KOPT-K1 (cell line): ENCODE results near the gene LBH.
"Not testable (repeated sequence)": the region's sequence is repeated elsewhere in the genome, so short reads cannot be mapped to it uniquely, and the experiment has no call there.

ENCODE experiments used
- H3K27ac ChIP-seq: fragments of 200-600 bp; sonication (generic); 2 replicates; pipeline ENCODE4 v1.5.1; 2016; ENCODE audit warnings: antibody characterized with exemption, mild to moderate bottlenecking, low read depth, low read length; ENCODE audit not compliant: poor library complexity, severe bottlenecking
- H3K36me3 ChIP-seq: fragments of 200-600 bp; sonication (generic); 2 replicates; pipeline ENCODE4 v1.5.1; 2017; ENCODE audit warnings: antibody characterized with exemption, mild to moderate bottlenecking, low read length, moderate library complexity; ENCODE audit not compliant: insufficient read depth
- H3K9me3 ChIP-seq: fragments of 200-600 bp; sonication (generic); 2 replicates; pipeline ENCODE4 v1.5.1; 2017; ENCODE audit warnings: antibody characterized with exemption, low read length, mild to moderate bottlenecking; ENCODE audit not compliant: insufficient read depth, poor library complexity, severe bottlenecking

The LBH gene

GRCh38 chr2:30267161-30267975 lies 36.0 kb downstream of the LBH start:
- Histone ChIP-seq H3K9me3 (no peaks in the 10 kb centered on the region), H3K36me3 (no peaks in the 10 kb centered on the region), H3K27ac (no peak overlapping the region)

- Histone ChIP-seq H3K27ac (no peak overlapping the region), H3K9me3 (no peaks in the 10 kb centered on the region), H3K36me3 (no peaks in the 10 kb centered on the region)
These were observed 37.0 kb downstream of the LBH start for GRCh38 chr2:30268296-30268871.

GRCh38 chr2:30269114-30269770 lies 37.9 kb downstream of the LBH start:
- not testable (repeated sequence) for H3K27ac ChIP-seq, H3K9me3 ChIP-seq, H3K36me3 ChIP-seq

- Histone ChIP-seq H3K9me3 (no peaks in the 10 kb centered on the region), H3K27ac (no peak overlapping the region), H3K36me3 (no peaks in the 10 kb centered on the region)
These were observed 38.4 kb downstream of the LBH start for GRCh38 chr2:30269771-30270145.

GRCh38 chr2:30270166-30270565 lies 38.8 kb downstream of the LBH start:
- H3K27ac ChIP-seq: no peak overlapping the region
- no peaks in the 10 kb centered on the region for H3K9me3 ChIP-seq
- no peaks in the 10 kb centered on the region for H3K36me3 ChIP-seq

- H3K27ac ChIP-seq: no peak overlapping the region
- no peaks in the 10 kb centered on the region for H3K9me3 ChIP-seq
- H3K36me3 ChIP-seq: no peaks in the 10 kb centered on the region
These were observed 40.0 kb downstream of the LBH start for GRCh38 chr2:30271301-30271700.

- Histone ChIP-seq H3K9me3 (no peaks in the 10 kb centered on the region), H3K27ac (no peak overlapping the region), H3K36me3 (no peaks in the 10 kb centered on the region)
These were observed 41.0 kb downstream of the LBH start for GRCh38 chr2:30272286-30272685.

GRCh38 chr2:30272761-30273573 lies 41.6 kb downstream of the LBH start:
- H3K9me3 ChIP-seq: no peaks in the 10 kb centered on the region
- H3K27ac ChIP-seq: no peak overlapping the region
- H3K36me3 ChIP-seq: no peaks in the 10 kb centered on the region

- Histone ChIP-seq H3K27ac (no peak overlapping the region), H3K9me3 (no peaks in the 10 kb centered on the region), H3K36me3 (no peaks in the 10 kb centered on the region)
These were observed 42.2 kb downstream of the LBH start for GRCh38 chr2:30273574-30273929.

GRCh38 chr2:30275256-30275655 lies 43.9 kb downstream of the LBH start:
- H3K9me3 ChIP-seq: no peaks in the 10 kb centered on the region
- no peak overlapping the region for H3K27ac ChIP-seq

GRCh38 chr2:30276455-30276911 lies 45.1 kb downstream of the LBH start:
- no peaks in the 10 kb centered on the region for H3K9me3 ChIP-seq
- H3K27ac ChIP-seq: no peak overlapping the region
- H3K36me3 ChIP-seq: no peaks in the 10 kb centered on the region

More at GRCh38 chr2:30275256-30275655, 43.9 kb downstream of the LBH start:
- H3K36me3 ChIP-seq: no peaks in the 10 kb centered on the region

- no peaks in the 10 kb centered on the region for H3K36me3 ChIP-seq
- H3K27ac ChIP-seq: no peak overlapping the region
- H3K9me3 ChIP-seq: no peaks in the 10 kb centered on the region
These were observed 46.2 kb downstream of the LBH start for GRCh38 chr2:30277582-30277981.

GRCh38 chr2:30278419-30278818 lies 47.1 kb downstream of the LBH start:
- no peaks in the 10 kb centered on the region for H3K9me3 ChIP-seq
- no peaks in the 10 kb centered on the region for H3K36me3 ChIP-seq
- H3K27ac ChIP-seq: no peak overlapping the region

GRCh38 chr2:30280596-30281434 lies 49.5 kb downstream of the LBH start:
- no peaks in the 10 kb centered on the region for H3K36me3 ChIP-seq
- no peaks in the 10 kb centered on the region for H3K9me3 ChIP-seq
- no peak overlapping the region for H3K27ac ChIP-seq
